Endothelial cell of umbilical vein (primary cell): ENCODE measurements around the gene UBL7. TPM values are rescaled to one million over a fixed set of nuclear protein-coding genes. Genes with fewer than 3 reads are reported as not detected.

ENCODE experiments used
- BruUV-seq: library from RNA; stranded (reverse); fragments of 400-500 nt; replicated peaks from 2 replicates; lab custom pipeline; 2021; lab: Mats Ljungman, UMichigan
- CTCF ChIA-PET: fragments of 300-600, 350-600 bp; sonication (Branson Sonifier 250); formaldehyde crosslinking; loops from one replicate; lab custom pipeline; 2021; ENCODE audit warnings: antibody characterized with exemption, inconsistent platforms; lab: Charles Lee
- POLR2A ChIA-PET: fragments of 300-600, 350-600 bp; sonication (Branson Sonifier 250); formaldehyde crosslinking; loops from one replicate; lab custom pipeline; 2021; ENCODE audit warnings: antibody characterized with exemption, inconsistent platforms; lab: Charles Lee
- DNase-seq: peaks from one replicate; pipeline ENCODE4 v3.0.0-alpha.2; 2011; ENCODE audit warnings: low read depth, low spot score
- FAIRE-seq: peaks from 2 replicates; lab custom pipeline; 2011; peaks lifted over from hg19 to GRCh38; lab: Jason Lieb, UNC
- H2AFZ ChIP-seq: 2 replicates; pipeline ENCODE4 v1.6.0; 2012; ENCODE audit warnings: low read depth, low read length, control low read depth, inconsistent platforms
- H3K27ac ChIP-seq: 2 replicates; pipeline ENCODE4 v1.5.1; 2011; ENCODE audit warnings: low read depth, mild to moderate bottlenecking, control low read depth, low read length, moderate library complexity; ENCODE audit not compliant: insufficient read depth
- H3K27me3 ChIP-seq, 2 experiments: 2 replicates each; pipeline versions ENCODE4 v1.6.0 to v1.6.1; 2011; ENCODE audit warnings: low read length in 2 of 2, mixed read lengths in 1 of 2; ENCODE audit not compliant: control insufficient read depth in 2 of 2, insufficient read depth in 2 of 2
- H3K36me3 ChIP-seq, 2 experiments: 2 replicates in 1 of 2; 3 replicates in 1 of 2; pipeline ENCODE4 v1.5.1; 2011; ENCODE audit warnings: low read length in 2 of 2, mild to moderate bottlenecking in 1 of 2, moderate library complexity in 1 of 2; ENCODE audit not compliant: control insufficient read depth in 2 of 2, insufficient read depth in 2 of 2; ENCODE audit errors: extremely low read depth in 1 of 2
- H3K4me1 ChIP-seq: 3 replicates; pipeline ENCODE4 v1.5.1; 2011; ENCODE audit warnings: mild to moderate bottlenecking, low read length; ENCODE audit not compliant: control insufficient read depth, insufficient read depth; ENCODE audit errors: extremely low read depth
- H3K4me2 ChIP-seq: 2 replicates; pipeline ENCODE4 v1.6.1; 2011; ENCODE audit warnings: low read length, control low read depth, mixed read lengths; ENCODE audit not compliant: insufficient read depth
- H3K4me3 ChIP-seq, 3 experiments: fragments of 200-600 bp in 1 of 3; sonication (generic), shearing (Covaris generic) in 1 of 3; replicated peaks in 1 of 3; 2 replicates each; pipeline ENCODE4 v1.5.1; 2011 to 2016; ENCODE audit warnings: control low read depth in 3 of 3, low read length in 3 of 3, mild to moderate bottlenecking in 2 of 3, inconsistent platforms in 1 of 3, low read depth in 1 of 3, moderate library complexity in 1 of 3; ENCODE audit not compliant: insufficient read depth in 1 of 3
- H3K79me2 ChIP-seq: 2 replicates; pipeline ENCODE4 v1.6.0; 2012; ENCODE audit warnings: low read length, inconsistent platforms; ENCODE audit not compliant: control insufficient read depth, insufficient read depth
- H3K9ac ChIP-seq: replicated peaks from 2 replicates; pipeline ENCODE3; 2011; ENCODE audit warnings: low read length, control low read depth; ENCODE audit not compliant: insufficient read depth; ENCODE audit errors: extremely low read depth
- H3K9me1 ChIP-seq: replicated peaks from 3 replicates; pipeline ENCODE4 v1.6.0; 2011; ENCODE audit warnings: mild to moderate bottlenecking, low read length; ENCODE audit not compliant: control insufficient read depth, insufficient read depth; ENCODE audit errors: extremely low read depth
- H3K9me3 ChIP-seq: replicated peaks from 2 replicates; pipeline ENCODE4 v1.5.1; 2012; ENCODE audit warnings: low read length, inconsistent platforms; ENCODE audit not compliant: control insufficient read depth, insufficient read depth
- H4K20me1 ChIP-seq: replicated peaks from 2 replicates; pipeline ENCODE3; 2011; ENCODE audit warnings: mild to moderate bottlenecking, low read length; ENCODE audit not compliant: control insufficient read depth, insufficient read depth; ENCODE audit errors: extremely low read depth
- CTCF ChIP-seq, 2 donors: IDR thresholded peaks; 1 replicate in 1 of 2; 2 replicates in 1 of 2; pipeline ENCODE4 v1.5.1; 2011; ENCODE audit warnings: low read length in 2 of 2, mild to moderate bottlenecking in 2 of 2, moderate library complexity in 2 of 2, control low read depth in 1 of 2, inconsistent platforms in 1 of 2, low read depth in 1 of 2; ENCODE audit not compliant: insufficient read depth in 1 of 2; ENCODE audit errors: extremely low read depth in 1 of 2
- EZH2 ChIP-seq: IDR thresholded peaks from 2 replicates; pipeline ENCODE4 v1.6.1; 2012; ENCODE audit warnings: borderline replicate concordance, low read depth, mild to moderate bottlenecking, moderate library complexity, low read length, inconsistent platforms; ENCODE audit not compliant: severe bottlenecking
- FOS ChIP-seq: IDR thresholded peaks from 2 replicates; pipeline ENCODE4 v1.6.1; 2011; ENCODE audit warnings: mild to moderate bottlenecking, low read length, moderate library complexity, borderline replicate concordance; ENCODE audit not compliant: insufficient read depth
- GATA2 ChIP-seq: IDR thresholded peaks from 2 replicates; pipeline ENCODE4 v1.7.0; 2011; ENCODE audit warnings: low read depth, mild to moderate bottlenecking, moderate library complexity, mixed read lengths, low read length; ENCODE audit not compliant: insufficient read length, insufficient read depth
- JUN ChIP-seq: IDR thresholded peaks from 2 replicates; pipeline ENCODE4 v1.6.1; 2011; ENCODE audit warnings: borderline replicate concordance, low read depth; ENCODE audit not compliant: insufficient read length, insufficient read depth
- MAX ChIP-seq: IDR thresholded peaks from 2 replicates; pipeline ENCODE4 v1.6.1; 2011; ENCODE audit not compliant: insufficient read depth, insufficient read length
- MYC ChIP-seq: IDR thresholded peaks from one replicate; pipeline ENCODE4 v1.6.1; 2011; ENCODE audit warnings: mild to moderate bottlenecking, low read depth, low read length
- POLR2A ChIP-seq: IDR thresholded peaks from 2 replicates; pipeline ENCODE4 v1.6.1; 2012; ENCODE audit warnings: low read depth, mild to moderate bottlenecking, control low read depth, low read length
- POLR2AphosphoS5 ChIP-seq: IDR thresholded peaks from 2 replicates; pipeline ENCODE4 v1.6.1; 2012; ENCODE audit warnings: low read depth, mild to moderate bottlenecking, control low read depth, low read length, moderate library complexity; ENCODE audit not compliant: insufficient read depth
- dilution Hi-C: fragments of 300-500 bp; cut with MboI; formaldehyde crosslinking; loops from one replicate; pipeline ENCODE4 v1.15.0; 2019; ENCODE audit warnings: low sequenced_read_pairs; ENCODE audit not compliant: extremely low pct_ligation_motif_present
- intact Hi-C: fragments of 100-400 bp; cut with micrococcal nuclease; formaldehyde crosslinking; loops from one replicate; pipeline ENCODE4 v1.10.0; 2022
- polyA plus RNA-seq, 4 experiments: library from polyadenylated mRNA; depleted of rRNA in 3 of 4; stranded (reverse) in 3 of 4; unstranded in 1 of 4; fragments of >200 nt; gene quantifications; 2 replicates each; pipeline versions ENCODE4 v1.2.1 to v1.2.3, GENCODE V29; 2011 to 2012; ENCODE audit warnings: missing spikeins in 1 of 4
- total RNA-seq: library from RNA; stranded (reverse); gene quantifications from 2 replicates; pipeline ENCODE4 v1.2.3, GENCODE V29; 2021

The UBL7 gene
- total and polyA plus RNA-seq, 2 donors (not counting 3 experiments of a cell fraction or from before 2014, with no cell fraction given): 32.8 to 90.4 TPM

GRCh38 chr15:74403991-74404563 lies 56.9 kb downstream of the UBL7 start:
- Histone ChIP-seq H3K4me2 (no peak overlapping the region), H3K4me1 (peaks cover 6% of the 10 kb centered on the region), H3K79me2 (no peaks in the 10 kb centered on the region), H3K9me1 (no peaks in the 10 kb centered on the region), H3K9me3 (no peaks in the 10 kb centered on the region), H3K27ac (no peak overlapping the region), H3K4me3 (no peak overlapping the region), H3K36me3 (no peaks in the 10 kb centered on the region), H3K27me3 (peaks cover 0 to 17% of the 10 kb centered on the region in 2 experiments), H3K9ac (no peak overlapping the region), H4K20me1 (no peaks in the 10 kb centered on the region), H2AFZ (no peak overlapping the region)
- DNase-seq (no peak), FAIRE-seq (no peak)
- no TSS peak for BruUV-seq
- CTCF ChIA-PET: interaction anchor here (0.8 to 1.9 kb wide), 3 partner anchors 16 to 22 kb away, joined by 3 to 7 read pairs (median 7); no protein-coding TSS in a partner anchor
- intact Hi-C loops: loop anchor here (2.0 kb wide), 1 partner anchor 21 kb away; no protein-coding TSS in a partner anchor
- dilution Hi-C loops: no loop called here
- TF ChIP-seq MYC (no peak), EZH2 (no peak), MAX (no peak)
- POLR2A ChIA-PET: no interaction called here

- H4K20me1 ChIP-seq: no peaks in the 10 kb centered on the region
- H3K27me3 ChIP-seq: peaks cover 0 to 17% of the 10 kb centered on the region in 2 experiments
- FAIRE-seq: no peak
- no peak for DNase-seq
- no peaks in the 10 kb centered on the region for H3K36me3 ChIP-seq
- no TSS peak for BruUV-seq
- no peaks in the 10 kb centered on the region for H3K9me1 ChIP-seq
- ChIA-PET POLR2A (no interaction called here), CTCF (interaction anchor here (0.8 to 1.9 kb wide), 3 partner anchors 15 to 21 kb away, joined by 3 to 7 read pairs (median 7); no protein-coding TSS in a partner anchor)
- dilution Hi-C loops (no loop called here), intact Hi-C loops (loop anchor here (2.0 kb wide), 1 partner anchor 21 kb away; no protein-coding TSS in a partner anchor)
- no peak overlapping the region for H3K4me3 ChIP-seq
- no peak overlapping the region for H3K4me2 ChIP-seq
- no peak overlapping the region for H3K27ac ChIP-seq
- H3K9me3 ChIP-seq: no peaks in the 10 kb centered on the region
- peaks cover 6% of the 10 kb centered on the region for H3K4me1 ChIP-seq
- no peak overlapping the region for H3K9ac ChIP-seq
- TF ChIP-seq EZH2 (no peak), CTCF (IDR thresholded peaks at IDR 0.05; ENCODE audit: extremely low read depth in 1 of 2, insufficient read depth in 1 of 2, low read depth in 1 of 2, low read length in 2 of 2) (no peak), MAX (no peak), JUN (no peak), MYC (no peak), GATA2 (no peak), POLR2AphosphoS5 (no peak), FOS (no peak), POLR2A (no peak)
- no peak overlapping the region for H2AFZ ChIP-seq
- no peaks in the 10 kb centered on the region for H3K79me2 ChIP-seq
Measured at GRCh38 chr15:74403588-74403919, 57.4 kb downstream of the UBL7 start.
